ENCODE data around the gene ACLY.

The ACLY gene

GRCh38 chr17:41918314-41919164, at the start of gene ACLY:
TSS of gene ACLY (minus strand) at chr17:41918951. CDS start at chr17:41913873, 5,078 bp downstream.
- DNase-seq: peak; percentile 97

GRCh38 chr17:41967921-41968578, 49.3 kb upstream of the ACLY start:
- DNase-seq: no peak

- DNase-seq: no peak
Measured at GRCh38 chr17:41967141-41967920, 48.6 kb upstream of the ACLY start.

GRCh38 chr17:41966463-41967140, 47.9 kb upstream of the ACLY start, which contains the start of gene CNP:
TSS of gene CNP (plus strand) at chr17:41966795. CDS start at chr17:41966885, 90 bp downstream.
- peak; percentile 86 for DNase-seq

GRCh38 chr17:41965694-41966462, 47.1 kb upstream of the ACLY start:
- DNase-seq: no peak

- DNase-seq: peak; percentile 33
Measured at GRCh38 chr17:41962768-41963434, 44.1 kb upstream of the ACLY start.

GRCh38 chr17:41962111-41962510, 43.4 kb upstream of the ACLY start:
- no peak for DNase-seq

GRCh38 chr17:41959336-41960095, 40.8 kb upstream of the ACLY start:
- peak; percentile 36 for DNase-seq

- no peak for DNase-seq
Measured at GRCh38 chr17:41959030-41959335, 40.2 kb upstream of the ACLY start.

GRCh38 chr17:41957869-41958439, 39.2 kb upstream of the ACLY start:
- no peak for DNase-seq

GRCh38 chr17:41957031-41957868, 38.5 kb upstream of the ACLY start:
- DNase-seq: no peak

GRCh38 chr17:41956522-41956921, 37.8 kb upstream of the ACLY start:
- DNase-seq: no peak

GRCh38 chr17:41948762-41949460, 30.2 kb upstream of the ACLY start:
- DNase-seq: no peak

GRCh38 chr17:41944943-41945342, 26.2 kb upstream of the ACLY start:
- no peak for DNase-seq

GRCh38 chr17:41943492-41943891, 24.7 kb upstream of the ACLY start:
- DNase-seq: no peak

GRCh38 chr17:41942626-41943373, 24.0 kb upstream of the ACLY start:
- no peak for DNase-seq

- DNase-seq: no peak
Measured at GRCh38 chr17:41941168-41941567, 22.4 kb upstream of the ACLY start.

- no peak for DNase-seq
Measured at GRCh38 chr17:41939693-41940090, 20.9 kb upstream of the ACLY start.
